ENCODE results near the gene HAUS8.

HAUS8 gene

GRCh38 chr19:17076543-17076991 lies 1.3 kb upstream of the HAUS8 start:
- peaks cover 15% of the 10 kb centered on the region for H3K36me3 ChIP-seq (replicated peaks)
- no peaks in the 10 kb centered on the region for H3K9me3 ChIP-seq
- H3K27me3 ChIP-seq (ENCODE audit: low read depth) = no peaks in the 10 kb centered on the region
- DNase-seq (ENCODE audit: low spot score in 2 of 2) = peak in 1 of 2 experiments; percentile 32
- in situ Hi-C loops (cut with MboI; ENCODE audit: low sequenced_read_pairs) = no loop called here
- peaks cover 9% of the 10 kb centered on the region for H3K4me1 ChIP-seq
- H3K4me3 ChIP-seq = peak overlapping the region; percentile 99

- H3K36me3 ChIP-seq (replicated peaks) = peaks cover 20% of the 10 kb centered on the region
- H3K4me3 ChIP-seq = peak overlapping the region; percentile 99
- DNase-seq (ENCODE audit: low spot score in 2 of 2) = peak in 1 of 2 experiments; percentile 51
- H3K27me3 ChIP-seq (ENCODE audit: low read depth) = no peaks in the 10 kb centered on the region
- in situ Hi-C loops (cut with MboI; ENCODE audit: low sequenced_read_pairs) = no loop called here
- H3K9me3 ChIP-seq = no peaks in the 10 kb centered on the region
- H3K4me1 ChIP-seq = peaks cover 9% of the 10 kb centered on the region
Measured at GRCh38 chr19:17075864-17076542, 751 bp upstream of the HAUS8 start.

GRCh38 chr19:17074634-17075034 lies 618 bp downstream of the HAUS8 start:
- DNase-seq (ENCODE audit: low spot score in 2 of 2) = no peak
- H3K36me3 ChIP-seq (replicated peaks) = peaks cover 27% of the 10 kb centered on the region
- H3K4me1 ChIP-seq = peaks cover 9% of the 10 kb centered on the region
- no peaks in the 10 kb centered on the region for H3K9me3 ChIP-seq
- in situ Hi-C loops (cut with MboI; ENCODE audit: low sequenced_read_pairs) = no loop called here
- H3K27me3 ChIP-seq (ENCODE audit: low read depth) = no peaks in the 10 kb centered on the region
- peak overlapping the region; percentile 99 for H3K4me3 ChIP-seq

- DNase-seq (ENCODE audit: low spot score in 2 of 2) = peak in 1 of 2 experiments; percentile 37
- Histone ChIP-seq H3K4me3 (peak overlapping the region; percentile 99), H3K9me3 (no peaks in the 10 kb centered on the region), H3K36me3 (replicated peaks) (peaks cover 29% of the 10 kb centered on the region), H3K4me1 (peaks cover 9% of the 10 kb centered on the region), H3K27me3 (ENCODE audit: low read depth) (no peaks in the 10 kb centered on the region)
- in situ Hi-C loops (cut with MboI; ENCODE audit: low sequenced_read_pairs) = no loop called here
Measured at GRCh38 chr19:17073869-17074633, 1.2 kb downstream of the HAUS8 start.

- Histone ChIP-seq H3K27me3 (ENCODE audit: low read depth) (no peaks in the 10 kb centered on the region), H3K36me3 (replicated peaks) (peaks cover 48% of the 10 kb centered on the region), H3K4me3 (no peak overlapping the region), H3K9me3 (no peaks in the 10 kb centered on the region), H3K4me1 (peaks cover 6% of the 10 kb centered on the region)
- in situ Hi-C loops (cut with MboI; ENCODE audit: low sequenced_read_pairs) = no loop called here
- DNase-seq (ENCODE audit: low spot score in 2 of 2) = no peak
Measured at GRCh38 chr19:17070912-17071311, 4.3 kb downstream of the HAUS8 start.

GRCh38 chr19:17070421-17070820 lies 4.8 kb downstream of the HAUS8 start:
- H3K9me3 ChIP-seq = no peaks in the 10 kb centered on the region
- H3K27me3 ChIP-seq (ENCODE audit: low read depth) = no peaks in the 10 kb centered on the region
- H3K4me1 ChIP-seq = peaks cover 6% of the 10 kb centered on the region
- in situ Hi-C loops (cut with MboI; ENCODE audit: low sequenced_read_pairs) = no loop called here
- H3K36me3 ChIP-seq (replicated peaks) = peaks cover 48% of the 10 kb centered on the region
- no peak overlapping the region for H3K4me3 ChIP-seq
- no peak for DNase-seq (ENCODE audit: low spot score in 2 of 2)

GRCh38 chr19:17069193-17069592 lies 6.1 kb downstream of the HAUS8 start:
- H3K9me3 ChIP-seq = no peaks in the 10 kb centered on the region
- peaks cover 5% of the 10 kb centered on the region for H3K4me1 ChIP-seq
- no peak for DNase-seq (ENCODE audit: low spot score in 2 of 2)
- peaks cover 59% of the 10 kb centered on the region for H3K36me3 ChIP-seq (replicated peaks)
- in situ Hi-C loops (cut with MboI; ENCODE audit: low sequenced_read_pairs) = loop anchor here (5.0 kb wide), 1 partner anchor 213 kb away; the partner anchor contains the start of gene ANKLE1
- H3K27me3 ChIP-seq (ENCODE audit: low read depth) = no peaks in the 10 kb centered on the region
- H3K4me3 ChIP-seq = no peak overlapping the region

- Histone ChIP-seq H3K9me3 (no peaks in the 10 kb centered on the region), H3K36me3 (replicated peaks) (peaks cover 76% of the 10 kb centered on the region), H3K4me3 (no peak overlapping the region), H3K4me1 (peaks cover 2% of the 10 kb centered on the region; the same call in 1 of the 2 replicates), H3K27me3 (ENCODE audit: low read depth) (no peaks in the 10 kb centered on the region)
- DNase-seq (ENCODE audit: low spot score in 2 of 2) = no peak
- in situ Hi-C loops (cut with MboI; ENCODE audit: low sequenced_read_pairs) = no loop called here
Measured at GRCh38 chr19:17063428-17063827, 11.8 kb downstream of the HAUS8 start.

GRCh38 chr19:17061691-17062090 lies 13.6 kb downstream of the HAUS8 start:
- Histone ChIP-seq H3K36me3 (replicated peaks) (peaks cover 77% of the 10 kb centered on the region), H3K4me3 (no peak overlapping the region), H3K27me3 (ENCODE audit: low read depth) (no peaks in the 10 kb centered on the region), H3K9me3 (no peaks in the 10 kb centered on the region), H3K4me1 (peaks cover 2% of the 10 kb centered on the region; the same call in 1 of the 2 replicates)
- in situ Hi-C loops (cut with MboI; ENCODE audit: low sequenced_read_pairs) = no loop called here
- no peak for DNase-seq (ENCODE audit: low spot score in 2 of 2)

- peaks cover 77% of the 10 kb centered on the region for H3K36me3 ChIP-seq (replicated peaks)
- DNase-seq (ENCODE audit: low spot score in 2 of 2) = no peak
- H3K27me3 ChIP-seq (ENCODE audit: low read depth) = no peaks in the 10 kb centered on the region
- in situ Hi-C loops (cut with MboI; ENCODE audit: low sequenced_read_pairs) = no loop called here
- H3K4me1 ChIP-seq = peaks cover 2% of the 10 kb centered on the region; the same call in 1 of the 2 replicates
- H3K4me3 ChIP-seq = no peak overlapping the region
- no peaks in the 10 kb centered on the region for H3K9me3 ChIP-seq
Measured at GRCh38 chr19:17061205-17061604, 14.0 kb downstream of the HAUS8 start.

- in situ Hi-C loops (cut with MboI; ENCODE audit: low sequenced_read_pairs) = no loop called here
- Histone ChIP-seq H3K9me3 (no peaks in the 10 kb centered on the region), H3K4me1 (peaks cover 2% of the 10 kb centered on the region; the same call in 1 of the 2 replicates), H3K36me3 (replicated peaks) (peaks cover 81% of the 10 kb centered on the region), H3K4me3 (no peak overlapping the region), H3K27me3 (ENCODE audit: low read depth) (no peaks in the 10 kb centered on the region)
- no peak for DNase-seq (ENCODE audit: low spot score in 2 of 2)
Measured at GRCh38 chr19:17060802-17061201, 14.4 kb downstream of the HAUS8 start.

- H3K9me3 ChIP-seq = no peaks in the 10 kb centered on the region
- no peak overlapping the region for H3K4me3 ChIP-seq
- no peak for DNase-seq (ENCODE audit: low spot score in 2 of 2)
- in situ Hi-C loops (cut with MboI; ENCODE audit: low sequenced_read_pairs) = no loop called here
- H3K4me1 ChIP-seq = no peaks in the 10 kb centered on the region
- H3K27me3 ChIP-seq (ENCODE audit: low read depth) = no peaks in the 10 kb centered on the region
- peaks cover 77% of the 10 kb centered on the region for H3K36me3 ChIP-seq (replicated peaks)
Measured at GRCh38 chr19:17058236-17058635, 17.0 kb downstream of the HAUS8 start.

GRCh38 chr19:17055636-17056035 lies 19.6 kb downstream of the HAUS8 start:
- no peak overlapping the region for H3K4me3 ChIP-seq
- peaks cover 80% of the 10 kb centered on the region for H3K36me3 ChIP-seq (replicated peaks)
- in situ Hi-C loops (cut with MboI; ENCODE audit: low sequenced_read_pairs) = no loop called here
- no peaks in the 10 kb centered on the region for H3K4me1 ChIP-seq
- no peaks in the 10 kb centered on the region for H3K9me3 ChIP-seq
- H3K27me3 ChIP-seq (ENCODE audit: low read depth) = no peaks in the 10 kb centered on the region
- no peak for DNase-seq (ENCODE audit: low spot score in 2 of 2)

GRCh38 chr19:17054746-17055145 lies 20.5 kb downstream of the HAUS8 start:
- Histone ChIP-seq H3K4me1 (no peaks in the 10 kb centered on the region), H3K4me3 (no peak overlapping the region), H3K9me3 (no peaks in the 10 kb centered on the region), H3K27me3 (ENCODE audit: low read depth) (no peaks in the 10 kb centered on the region), H3K36me3 (replicated peaks) (peaks cover 80% of the 10 kb centered on the region)
- in situ Hi-C loops (cut with MboI; ENCODE audit: low sequenced_read_pairs) = no loop called here
- no peak for DNase-seq (ENCODE audit: low spot score in 2 of 2)

Measured in HAP-1 (cell line).